GM21526 (cell line): ENCODE results near the gene CASD1.

ENCODE experiments used
- ATAC-seq: cut with Tn5 transposase; IDR thresholded peaks from one replicate; pipeline ENCODE4 v1.9.1; 2021; ENCODE audit warnings: moderate library complexity; ENCODE audit not compliant: unreplicated experiment, low FRiP score

CASD1 gene

DNA sequence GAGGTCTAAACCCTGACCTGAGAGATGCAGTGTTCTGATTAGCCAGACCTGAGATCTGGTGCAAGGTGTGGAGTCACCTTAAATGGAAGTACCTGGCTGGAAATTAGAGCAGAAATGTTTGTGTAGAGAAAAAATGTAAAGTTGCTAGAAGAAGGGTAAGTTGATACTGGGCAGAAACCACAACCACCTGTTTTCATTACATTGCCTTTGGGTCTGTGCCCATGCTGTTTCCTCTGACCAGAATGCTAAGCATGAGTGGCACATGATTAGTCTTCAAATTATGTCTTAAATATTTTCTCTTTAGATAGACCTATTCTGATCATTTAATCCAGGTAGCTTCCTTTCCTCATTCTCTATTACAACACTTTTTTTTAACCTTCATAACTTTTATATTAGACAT lies 69.0 kb downstream of the CASD1 start:
- no peak for ATAC-seq

- ATAC-seq, result no peak
Measured at GRCh38 chr7:94579470-94579869, 69.9 kb downstream of the CASD1 start.

DNA sequence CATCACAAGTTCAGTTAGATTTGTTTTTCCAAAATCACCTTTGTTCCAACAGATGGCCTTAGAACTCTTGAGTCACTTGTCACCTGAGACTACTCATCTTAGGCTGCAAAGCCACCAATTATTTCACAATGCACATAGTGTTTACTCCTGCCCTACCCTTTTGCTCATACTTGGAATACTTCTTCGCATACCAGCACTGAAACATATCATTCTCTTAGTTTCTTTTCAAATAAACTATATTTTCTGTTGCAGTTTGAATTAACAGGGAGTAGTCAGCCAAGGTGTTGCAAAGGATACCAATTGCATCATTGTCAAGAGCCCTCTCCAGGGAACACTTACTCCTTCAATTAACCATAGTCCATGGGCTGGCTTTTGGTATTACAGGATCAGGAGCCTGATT lies 71.0 kb downstream of the CASD1 start:
- ATAC-seq, result no peak

DNA sequence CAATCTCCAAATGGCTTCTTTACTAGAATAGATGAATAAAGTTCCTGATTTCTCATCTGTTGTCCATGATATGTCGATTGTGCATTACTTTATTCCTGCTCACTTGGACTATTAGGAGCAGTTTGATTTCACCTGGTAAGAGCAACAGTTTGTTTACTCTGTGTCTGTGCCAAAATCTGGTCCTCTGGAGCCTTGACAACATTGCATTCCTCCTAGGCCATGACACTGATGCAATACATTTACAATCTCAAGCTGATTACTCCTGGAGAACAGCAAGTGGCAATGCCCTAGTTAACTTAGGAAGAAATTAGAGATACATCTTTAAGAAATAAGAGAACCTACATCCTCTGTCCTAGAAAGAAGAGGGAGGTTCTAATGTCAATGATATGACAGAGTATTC lies 74.5 kb downstream of the CASD1 start:
- ATAC-seq, result no peak

- ATAC-seq, result no peak
Measured at GRCh38 chr7:94588075-94588474, 78.5 kb downstream of the CASD1 start.

GRCh38 chr7:94590526-94591162 lies 81.0 kb downstream of the CASD1 start:
- no peak for ATAC-seq

- ATAC-seq, result no peak
Measured at GRCh38 chr7:94591176-94591575, 81.6 kb downstream of the CASD1 start.

GRCh38 chr7:94594882-94595281 lies 85.3 kb downstream of the CASD1 start:
- no peak for ATAC-seq

GRCh38 chr7:94595717-94596116 lies 86.1 kb downstream of the CASD1 start:
- ATAC-seq, result no peak

DNA sequence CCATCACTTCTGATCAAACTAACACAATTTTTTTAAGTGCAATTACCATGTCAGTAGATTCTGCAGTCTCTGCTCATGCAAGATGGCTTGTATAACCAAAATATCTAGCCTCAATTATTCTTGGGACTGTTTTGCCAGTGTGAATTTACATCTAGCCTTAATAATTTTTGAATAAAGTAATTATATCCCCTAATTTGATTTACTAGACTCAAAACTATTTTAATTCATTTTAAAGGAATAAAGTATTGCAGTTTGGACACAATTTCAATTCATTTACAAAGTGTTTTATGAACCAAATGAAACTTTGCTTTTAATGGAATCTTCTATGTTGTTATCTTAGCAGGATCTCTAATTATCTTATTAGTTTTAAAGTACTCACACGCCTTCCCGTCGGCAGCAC lies 90.7 kb downstream of the CASD1 start:
- ATAC-seq, result no peak

GRCh38 chr7:94602181-94602580 lies 92.6 kb downstream of the CASD1 start:
- ATAC-seq, result no peak

- ATAC-seq, result peak; percentile 68
Measured at GRCh38 chr7:94605031-94605430, 95.4 kb downstream of the CASD1 start.
